GM19351 (cell line): Measurements from ENCODE around the gene HTRA3.

ENCODE experiments used
- ATAC-seq: cut with Tn5 transposase; IDR thresholded peaks from one replicate; pipeline ENCODE4 v1.9.1; 2021; ENCODE audit warnings: mild to moderate bottlenecking, moderate library complexity; ENCODE audit not compliant: unreplicated experiment

HTRA3 gene

GRCh38 chr4:8290701-8290970, 21.1 kb downstream of the HTRA3 start:
- ATAC-seq, result no peak

- ATAC-seq, result no peak
Observed at GRCh38 chr4:8291036-8291682, 21.6 kb downstream of the HTRA3 start.

- ATAC-seq, result no peak
Observed at GRCh38 chr4:8291701-8292477, 22.3 kb downstream of the HTRA3 start.

- ATAC-seq, result no peak
Observed at GRCh38 chr4:8292478-8293107, 23.0 kb downstream of the HTRA3 start.

- ATAC-seq, result no peak
Observed at GRCh38 chr4:8293131-8293975, 23.8 kb downstream of the HTRA3 start.

GRCh38 chr4:8294036-8294435, 24.5 kb downstream of the HTRA3 start:
- no peak for ATAC-seq

GRCh38 chr4:8294775-8295174, 25.2 kb downstream of the HTRA3 start:
- no peak for ATAC-seq

- ATAC-seq, result no peak
Observed at GRCh38 chr4:8295471-8295870, 25.9 kb downstream of the HTRA3 start.

- ATAC-seq, result no peak
Observed at GRCh38 chr4:8296491-8296890, 26.9 kb downstream of the HTRA3 start.

- no peak for ATAC-seq
Observed at GRCh38 chr4:8297141-8297601, 27.6 kb downstream of the HTRA3 start.

- no peak for ATAC-seq
Observed at GRCh38 chr4:8297691-8298485, 28.3 kb downstream of the HTRA3 start.

- no peak for ATAC-seq
Observed at GRCh38 chr4:8300832-8301231, 31.3 kb downstream of the HTRA3 start.

- no peak for ATAC-seq
Observed at GRCh38 chr4:8301851-8302730, 32.5 kb downstream of the HTRA3 start.

- no peak for ATAC-seq
Observed at GRCh38 chr4:8303081-8303480, 33.5 kb downstream of the HTRA3 start.

GRCh38 chr4:8303485-8304281, 34.1 kb downstream of the HTRA3 start:
- ATAC-seq, result no peak

GRCh38 chr4:8304827-8305695, 35.5 kb downstream of the HTRA3 start:
- ATAC-seq, result no peak

- no peak for ATAC-seq
Observed at GRCh38 chr4:8305851-8306471, 36.4 kb downstream of the HTRA3 start.
